Spleen (tissue), 7 donors: ENCODE data around the gene SYNE2.

Experiments
- CTCF ChIP-seq, 11 experiments: fragments of 200-600 bp in 7 of 11; fragments of 450-650 bp in 4 of 11; sonication (generic) in 4 of 11; IDR thresholded peaks in 8 of 11; conservative IDR thresholded peaks in 3 of 11; 1 replicate in 7 of 11; 2 replicates in 4 of 11; pipeline versions ENCODE4 v1.4.0 to v1.8.0; 2016 to 2021; ENCODE audit warnings: antibody characterized with exemption in 11 of 11, inconsistent platforms in 4 of 11, mild to moderate bottlenecking in 1 of 11
- POLR2A ChIP-seq, 3 donors: fragments of 450-650 bp; IDR thresholded peaks; one replicate each; pipeline ENCODE4 v1.5.1; 2017; ENCODE audit warnings: antibody characterized with exemption in 3 of 3, mild to moderate bottlenecking in 1 of 3
- donor health status: DM: no; HTN: no; CAD: no; lungs with moderate emphysema.
- donor health status: DM: no; HTN: no; CAD: no.
- donor health status: DM: no; HTN: no; CAD: no.

GRCh38 chr14:63901434-63902085 lies 48.8 kb downstream of the SYNE2 start:
- no peak for TF ChIP-seq CTCF (IDR thresholded peaks at IDR 0.05 in 8 of 11, conservative IDR thresholded peaks at IDR 0.05 in 3 of 11)
- no peak for TF ChIP-seq POLR2A (IDR thresholded peaks at IDR 0.05)
